CD4-positive, alpha-beta T cell treated with Interleukin-15 for 4 hours (primary cell): ENCODE measurements around the gene SPATA2L.
"Not testable (repeated sequence)": the region's sequence is repeated elsewhere in the genome, so short reads cannot be mapped to it uniquely, and the experiment has no call there.

Experiments used
- DNase-seq: peaks from one replicate; pipeline ENCODE4 v3.0.0-alpha.2; 2020; ENCODE audit warnings: low spot score

The SPATA2L gene

GRCh38 chr16:89689621-89690020, 11.9 kb downstream of the SPATA2L start:
- DNase-seq, result not testable (repeated sequence)

GRCh38 chr16:89689142-89689541, 12.4 kb downstream of the SPATA2L start:
- no peak for DNase-seq

DNA sequence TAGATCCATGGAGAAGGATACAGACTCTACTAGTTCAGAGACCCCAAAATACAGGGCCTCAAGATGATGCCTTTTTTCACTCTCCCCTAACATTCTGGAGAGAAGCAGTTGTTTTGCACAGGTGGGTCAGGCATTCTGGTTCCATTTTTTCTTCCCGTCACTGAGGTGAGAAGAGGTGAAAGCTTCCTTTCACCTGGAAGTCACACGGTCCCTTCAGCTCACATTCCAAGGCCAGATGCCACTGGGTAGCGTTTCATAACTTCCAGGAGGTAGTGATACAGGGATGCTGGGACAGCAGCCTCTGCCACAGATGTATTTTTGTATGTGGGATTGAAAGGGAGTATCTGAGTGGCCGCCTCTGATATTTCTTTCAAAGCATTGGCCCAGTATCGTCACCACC, 13.1 kb downstream of the SPATA2L start:
- no peak for DNase-seq

- DNase-seq, result no peak
Measured at GRCh38 chr16:89687092-89687940, 14.2 kb downstream of the SPATA2L start.

GRCh38 chr16:89686520-89687091, 14.9 kb downstream of the SPATA2L start, which contains the start of gene CDK10:
Gene CDK10, plus strand, starts transcription at chr16:89686689. Its CDS starts 22 bp downstream, at chr16:89686711.
- peak; percentile 89 for DNase-seq

GRCh38 chr16:89685916-89686315, 15.6 kb downstream of the SPATA2L start:
- no peak for DNase-seq

- DNase-seq, result no peak
Measured at GRCh38 chr16:89678258-89678657, 23.2 kb downstream of the SPATA2L start.

DNA sequence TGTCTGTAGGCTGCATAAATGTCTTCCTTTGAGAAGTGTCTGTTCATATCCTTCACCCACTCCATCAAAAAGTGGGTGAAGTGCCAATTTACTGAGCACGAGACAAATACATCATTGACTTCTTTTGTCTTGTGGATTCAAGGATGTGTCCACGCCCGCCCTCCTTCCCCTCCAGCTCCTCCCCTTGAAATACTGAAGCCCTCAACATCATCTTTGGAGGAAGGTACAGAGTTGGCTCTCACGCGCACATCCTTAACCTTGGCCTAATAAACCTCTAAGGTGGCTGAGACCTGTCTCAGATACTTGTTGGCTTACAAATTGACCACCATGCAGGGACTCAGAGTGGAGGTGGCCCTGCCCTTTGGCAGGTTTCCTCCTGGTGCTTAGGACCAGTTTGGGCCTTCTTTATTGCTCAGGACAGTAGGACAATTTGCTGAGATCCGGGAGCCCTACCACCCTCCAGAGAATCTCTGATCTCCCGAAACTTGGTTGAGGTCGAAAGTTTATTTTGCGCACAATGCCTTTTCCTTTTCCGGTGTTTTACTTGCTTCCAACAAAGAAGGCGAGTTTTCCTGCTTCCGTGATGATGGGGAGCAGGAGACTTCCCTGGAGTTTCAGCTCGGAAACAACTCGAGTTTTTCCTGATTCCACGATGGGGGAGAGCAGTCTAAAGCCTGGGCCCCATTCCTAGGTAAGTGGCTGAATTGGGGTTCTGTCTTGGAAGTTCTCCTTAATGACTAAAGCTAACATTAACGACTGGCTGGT, 29.1 kb downstream of the SPATA2L start:
- no peak for DNase-seq

- DNase-seq, result not testable (repeated sequence)
Measured at GRCh38 chr16:89671565-89671964, 29.9 kb downstream of the SPATA2L start.

DNA sequence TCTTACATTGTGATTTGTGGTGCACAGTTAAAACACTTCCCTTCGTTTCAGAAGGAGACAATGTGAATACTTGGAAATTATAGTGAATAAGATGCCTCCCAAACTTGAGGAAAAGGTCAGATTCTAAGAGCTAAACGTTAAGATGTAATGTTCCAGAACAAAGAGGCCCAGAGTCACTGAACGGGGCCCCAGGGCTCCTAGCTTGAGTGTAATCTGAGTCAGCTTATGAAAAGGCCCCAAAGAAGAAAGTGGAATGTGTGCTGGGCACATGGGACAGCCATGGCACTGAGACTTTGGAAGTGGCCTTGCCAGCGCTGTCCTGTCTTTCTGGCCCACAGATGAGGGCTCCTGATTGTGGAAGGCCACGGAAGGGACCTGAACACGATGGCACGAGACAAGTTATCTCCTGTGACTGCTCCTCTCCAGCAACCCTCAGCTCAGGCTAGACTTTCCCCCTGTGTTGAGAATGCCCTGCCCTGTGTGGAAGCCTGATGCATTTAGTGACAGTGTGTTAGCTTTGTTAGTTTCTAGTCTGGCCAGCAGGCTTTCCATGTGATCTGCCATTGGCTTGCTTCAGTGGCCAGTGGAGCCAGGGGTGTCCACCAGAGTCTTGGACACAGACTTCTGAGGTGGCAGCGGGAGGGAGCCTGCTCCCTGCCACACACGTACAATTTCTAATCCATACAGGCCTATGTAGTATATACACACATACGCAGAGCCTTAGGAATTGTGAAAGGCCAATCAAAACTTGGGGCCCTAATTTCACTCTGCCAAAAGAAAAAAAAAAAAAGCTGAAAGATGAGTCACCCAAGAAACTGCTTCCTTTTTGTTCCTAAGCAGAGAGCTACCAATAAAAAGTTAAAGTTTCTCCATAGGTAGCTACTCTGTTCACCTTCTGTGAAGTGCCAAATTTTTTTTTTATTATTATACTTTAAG, 30.7 kb downstream of the SPATA2L start:
- no peak for DNase-seq

- DNase-seq, result no peak
Measured at GRCh38 chr16:89669755-89670154, 31.8 kb downstream of the SPATA2L start.

GRCh38 chr16:89668790-89669158, 32.7 kb downstream of the SPATA2L start:
- DNase-seq, result no peak

DNA sequence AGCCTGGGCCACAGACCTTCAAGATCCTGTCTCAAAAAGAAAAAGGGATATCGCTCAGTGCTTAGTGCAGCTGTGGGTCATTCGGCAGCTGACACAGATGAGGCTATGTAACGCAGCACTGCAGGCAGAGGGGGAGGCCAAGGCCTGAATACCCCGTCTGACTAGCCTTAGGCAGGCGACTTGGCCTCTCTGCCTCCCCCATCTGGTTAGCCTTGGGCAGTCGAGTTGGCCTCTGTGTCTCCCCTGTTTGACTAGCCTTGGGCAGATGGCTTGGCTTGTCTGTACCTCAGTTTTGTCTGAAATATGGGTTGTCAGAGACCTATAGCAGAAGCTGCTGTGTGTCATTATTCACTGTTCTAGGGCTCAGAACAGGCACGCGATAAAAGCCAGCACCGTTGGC, 33.9 kb downstream of the SPATA2L start:
- DNase-seq, result no peak

GRCh38 chr16:89667000-89667399, 34.5 kb downstream of the SPATA2L start:
- not testable (repeated sequence) for DNase-seq

GRCh38 chr16:89664238-89664637, 37.3 kb downstream of the SPATA2L start:
- not testable (repeated sequence) for DNase-seq

DNA sequence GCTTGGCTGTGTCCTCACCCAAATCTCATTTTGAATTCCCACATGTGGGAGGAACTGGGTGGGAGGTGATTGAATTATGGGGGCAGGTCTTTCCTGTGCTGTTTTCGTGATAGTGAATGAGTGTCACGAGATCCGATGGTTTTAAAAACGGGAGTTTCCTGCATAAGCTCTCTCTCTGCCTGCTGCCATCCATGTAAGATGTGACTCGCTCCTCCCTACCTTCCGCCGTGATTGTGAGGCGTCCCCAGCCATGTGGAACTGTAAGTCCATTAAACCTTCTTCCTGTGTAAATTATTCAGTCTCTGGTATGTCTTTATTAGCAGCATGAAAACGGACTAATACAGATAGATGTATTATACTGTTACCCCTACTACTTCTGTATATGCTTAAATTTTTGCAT, 40.3 kb downstream of the SPATA2L start:
- DNase-seq, result no peak

DNA sequence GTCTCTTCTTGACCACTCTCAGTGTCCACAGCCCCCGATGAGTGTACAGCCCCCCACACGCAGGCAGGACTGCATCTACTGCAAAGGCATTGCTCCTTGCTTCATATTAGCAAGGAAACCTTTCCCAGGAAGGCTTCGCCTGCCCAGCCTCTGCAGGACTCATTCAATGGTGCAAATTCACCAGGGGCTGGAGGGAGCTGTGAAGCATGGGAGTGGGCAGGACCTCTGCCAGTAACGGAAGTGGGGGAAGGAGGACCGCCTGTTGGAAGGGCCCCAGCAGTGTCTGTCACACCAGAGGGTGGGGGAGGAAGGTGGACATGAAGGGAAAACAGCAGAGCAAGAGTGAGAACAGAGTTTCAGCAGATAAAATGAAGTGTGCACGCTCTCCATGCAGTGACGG, 41.4 kb downstream of the SPATA2L start:
- DNase-seq, result no peak

GRCh38 chr16:89658221-89658879, 43.2 kb downstream of the SPATA2L start:
- DNase-seq, result no peak

DNA sequence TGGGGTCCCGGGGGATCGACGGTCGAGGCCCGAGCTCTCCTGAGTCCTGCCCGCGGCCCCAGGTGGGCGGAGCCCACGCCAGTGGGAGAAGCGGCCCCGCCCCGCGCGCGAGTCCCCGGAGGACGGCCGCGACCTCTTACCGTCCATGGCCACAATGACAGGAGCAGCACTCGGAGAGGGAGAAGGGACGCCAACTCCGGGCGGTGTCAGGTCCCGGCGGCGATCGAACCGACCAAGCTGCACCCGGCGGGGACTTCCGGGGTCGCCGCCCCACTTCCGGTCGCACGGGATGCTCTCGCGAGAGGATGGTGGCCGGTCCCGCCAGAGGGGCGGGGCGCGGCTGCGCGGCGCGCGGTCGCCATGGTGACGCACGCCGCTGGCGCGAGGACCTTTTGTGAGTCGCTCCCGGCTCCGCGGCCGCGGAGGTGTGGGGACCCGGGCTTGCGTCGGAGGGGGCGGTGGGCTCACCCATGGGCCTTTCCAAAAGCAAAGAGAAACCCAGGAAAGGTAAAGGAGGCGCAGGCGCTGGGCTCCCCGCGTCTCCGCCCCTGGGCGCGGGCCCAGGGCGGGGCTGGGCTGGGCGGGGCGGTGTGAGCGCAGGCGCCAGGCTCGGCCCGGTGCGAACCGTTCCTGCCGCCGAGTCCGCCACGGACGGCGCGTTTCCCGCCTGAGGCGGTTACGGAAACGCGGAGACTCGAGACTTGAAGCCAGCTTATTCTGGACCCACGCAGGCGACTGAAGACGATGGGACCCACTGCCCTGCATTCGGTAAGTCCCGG, 43.9 kb downstream of the SPATA2L start, which contains the start of the genes CHMP1A and SPATA33:
CHMP1A (minus strand) TSS at position 267 of the 779 bp plus-strand sequence; CDS start at position 147, 120 bp downstream.
SPATA33 (plus strand) TSS at position 395 of the 779 bp plus-strand sequence; CDS start at position 471, 76 bp downstream.
- DNase-seq, result peak; percentile 92
